Lower lobe of right lung (tissue), 2 donors: ENCODE results near the gene SERPINH1. TPM values are rescaled to one million over a fixed set of nuclear protein-coding genes. Genes with fewer than 3 reads are reported as not detected.

ENCODE experiments used
- ATAC-seq, 2 donors: fragments of 200-7000 bp; cut with Tn5 transposase; one replicate each; pipeline ENCODE4 v1.9.1; 2020 to 2022; ENCODE audit warnings: mild to moderate bottlenecking in 2 of 2, moderate library complexity in 2 of 2
- DNase-seq: peaks from one replicate; pipeline ENCODE4 v3.0.0-alpha.2; 2020
- H3K27ac ChIP-seq: fragments of 200-600 bp; one replicate; pipeline ENCODE4 v1.8.0; 2022
- H3K27me3 ChIP-seq: fragments of 200-600 bp; one replicate; pipeline ENCODE4 v1.8.0; 2022; ENCODE audit warnings: low read depth
- H3K36me3 ChIP-seq: fragments of 200-600 bp; one replicate; pipeline ENCODE4 v1.8.0; 2022; ENCODE audit warnings: mild to moderate bottlenecking
- H3K4me1 ChIP-seq: fragments of 200-600 bp; one replicate; pipeline ENCODE4 v1.8.0; 2022
- H3K4me3 ChIP-seq: fragments of 200-600 bp; one replicate; pipeline ENCODE4 v1.8.0; 2022; ENCODE audit warnings: mild to moderate bottlenecking
- H3K9me3 ChIP-seq: fragments of 200-600 bp; one replicate; pipeline ENCODE4 v1.8.0; 2022
- CTCF ChIP-seq: fragments of 200-600 bp; IDR thresholded peaks from one replicate; pipeline ENCODE4 v1.8.0; 2022; ENCODE audit warnings: antibody characterized with exemption, mild to moderate bottlenecking
- intact Hi-C: fragments of 100-400 bp; cut with DNase I; formaldehyde crosslinking; loops from one replicate; pipeline ENCODE4 v1.11.0; 2022
- total RNA-seq: library from RNA; stranded (reverse); fragmentation: NEBNext Ultra II Directional; extraction: Animal tissue kit (Norgen Biotek cat#: 25700); gene quantifications from one replicate; pipeline ENCODE4 v1.2.1, GENCODE V29; 2021
- donor health status: DM: no; HTN: yes; CAD: no; lungs with severe emphysema.

The SERPINH1 gene
- total RNA-seq, 1 donor from 2014 or later, result 131 TPM

GRCh38 chr11:75547177-75547576 lies 14.9 kb upstream of the SERPINH1 start:
- no peak overlapping the region for H3K27ac ChIP-seq
- DNase-seq, result no peak
- no peaks in the 10 kb centered on the region for H3K36me3 ChIP-seq
- no peak for ATAC-seq
- TF ChIP-seq CTCF, result no peak
- intact Hi-C loops, result no loop called here
- H3K27me3 ChIP-seq, result no peaks in the 10 kb centered on the region
- no peak overlapping the region for H3K4me3 ChIP-seq
- peaks cover 5% of the 10 kb centered on the region for H3K4me1 ChIP-seq
- no peaks in the 10 kb centered on the region for H3K9me3 ChIP-seq

- Histone ChIP-seq H3K4me3 (no peak overlapping the region), H3K4me1 (peaks cover 5% of the 10 kb centered on the region), H3K27ac (peak overlapping the region; percentile 28), H3K36me3 (no peaks in the 10 kb centered on the region), H3K27me3 (no peaks in the 10 kb centered on the region), H3K9me3 (no peaks in the 10 kb centered on the region)
- TF ChIP-seq CTCF, result peak; percentile 86
- intact Hi-C loops, result no loop called here
- ATAC-seq (peak; percentile 90 to 95), DNase-seq (peak; percentile 78)
Observed at GRCh38 chr11:75547617-75548058, 14.4 kb upstream of the SERPINH1 start.

DNA sequence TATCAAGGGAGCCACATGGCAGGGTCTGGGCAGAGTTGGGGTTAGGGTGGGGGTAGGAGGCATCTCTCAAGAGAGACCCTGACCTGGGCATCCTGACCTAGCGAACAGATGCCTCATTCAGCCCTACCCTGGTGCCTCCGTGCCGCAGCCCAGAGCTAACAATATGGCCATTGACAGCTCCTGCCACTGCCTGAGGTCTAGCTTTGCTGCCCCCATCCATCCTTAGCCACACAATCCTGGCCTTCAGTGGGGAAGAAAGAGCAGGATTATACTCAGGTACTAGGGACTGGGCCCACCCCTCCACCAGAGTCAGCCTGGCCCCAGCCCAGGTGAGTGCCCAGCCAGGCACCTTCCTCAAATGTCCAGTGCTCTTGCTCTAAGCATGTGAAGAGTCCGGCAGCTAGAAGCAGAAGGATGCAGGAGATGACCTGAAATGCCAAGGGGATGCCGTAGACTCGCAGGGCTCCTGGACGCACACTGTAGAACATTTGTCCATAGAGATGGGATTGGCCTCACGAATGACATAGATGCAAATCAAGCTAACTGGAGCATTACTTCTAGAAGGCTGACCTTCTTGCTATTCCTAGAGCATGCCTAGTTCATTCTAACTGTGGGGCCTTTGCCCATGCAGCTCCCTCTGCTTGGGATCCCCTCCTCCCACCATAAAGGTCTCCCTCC lies 13.3 kb upstream of the SERPINH1 start:
- Histone ChIP-seq H3K27me3 (no peaks in the 10 kb centered on the region), H3K27ac (no peak overlapping the region), H3K36me3 (no peaks in the 10 kb centered on the region), H3K9me3 (no peaks in the 10 kb centered on the region), H3K4me3 (no peak overlapping the region), H3K4me1 (peaks cover 11% of the 10 kb centered on the region)
- TF ChIP-seq CTCF, result no peak
- DNase-seq, result no peak
- intact Hi-C loops, result no loop called here
- ATAC-seq, result peak in 1 of 2 donors; percentile 6

- H3K27ac ChIP-seq, result no peak overlapping the region
- DNase-seq, result no peak
- intact Hi-C loops, result no loop called here
Observed at GRCh38 chr11:75549370-75549958, 12.6 kb upstream of the SERPINH1 start.

GRCh38 chr11:75553182-75553581 lies 8.9 kb upstream of the SERPINH1 start:
- H3K9me3 ChIP-seq, result no peaks in the 10 kb centered on the region
- peak overlapping the region; percentile 77 for H3K27ac ChIP-seq
- no peak for TF ChIP-seq CTCF
- intact Hi-C loops, result no loop called here
- H3K4me1 ChIP-seq, result peaks cover 37% of the 10 kb centered on the region
- H3K27me3 ChIP-seq, result no peaks in the 10 kb centered on the region
- DNase-seq, result no peak
- no peak overlapping the region for H3K4me3 ChIP-seq
- H3K36me3 ChIP-seq, result no peaks in the 10 kb centered on the region
- no peak for ATAC-seq

More at GRCh38 chr11:75549370-75549958, 12.6 kb upstream of the SERPINH1 start:
- TF ChIP-seq CTCF, result no peak
- no peaks in the 10 kb centered on the region for H3K9me3 ChIP-seq
- no peak for ATAC-seq
- H3K27me3 ChIP-seq, result no peaks in the 10 kb centered on the region
- no peaks in the 10 kb centered on the region for H3K36me3 ChIP-seq
- H3K4me1 ChIP-seq, result peaks cover 18% of the 10 kb centered on the region
- H3K4me3 ChIP-seq, result no peak overlapping the region
